ENCODE measurements around the gene RAB37.

Gene RAB37

GRCh38 chr17:74750327-74751069, 13.4 kb downstream of the RAB37 start:
- no peaks in the 10 kb centered on the region for H3K9me3 Mint-ChIP-seq
- peaks cover 3% of the 10 kb centered on the region for H3K27me3 Mint-ChIP-seq (ENCODE audit: low read depth, poor library complexity)
- TF ChIP-seq, protein P1, sequence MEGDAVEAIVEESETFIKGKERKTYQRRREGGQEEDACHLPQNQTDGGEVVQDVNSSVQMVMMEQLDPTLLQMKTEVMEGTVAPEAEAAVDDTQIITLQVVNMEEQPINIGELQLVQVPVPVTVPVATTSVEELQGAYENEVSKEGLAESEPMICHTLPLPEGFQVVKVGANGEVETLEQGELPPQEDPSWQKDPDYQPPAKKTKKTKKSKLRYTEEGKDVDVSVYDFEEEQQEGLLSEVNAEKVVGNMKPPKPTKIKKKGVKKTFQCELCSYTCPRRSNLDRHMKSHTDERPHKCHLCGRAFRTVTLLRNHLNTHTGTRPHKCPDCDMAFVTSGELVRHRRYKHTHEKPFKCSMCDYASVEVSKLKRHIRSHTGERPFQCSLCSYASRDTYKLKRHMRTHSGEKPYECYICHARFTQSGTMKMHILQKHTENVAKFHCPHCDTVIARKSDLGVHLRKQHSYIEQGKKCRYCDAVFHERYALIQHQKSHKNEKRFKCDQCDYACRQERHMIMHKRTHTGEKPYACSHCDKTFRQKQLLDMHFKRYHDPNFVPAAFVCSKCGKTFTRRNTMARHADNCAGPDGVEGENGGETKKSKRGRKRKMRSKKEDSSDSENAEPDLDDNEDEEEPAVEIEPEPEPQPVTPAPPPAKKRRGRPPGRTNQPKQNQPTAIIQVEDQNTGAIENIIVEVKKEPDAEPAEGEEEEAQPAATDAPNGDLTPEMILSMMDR (IDR thresholded peaks at IDR 0.05), result no peak
- peak overlapping the region; percentile 100 for H3K4me3 Mint-ChIP-seq
- no peak overlapping the region for H3K27ac Mint-ChIP-seq
- DNase-seq, result no peak
- peaks cover 10% of the 10 kb centered on the region for H3K36me3 Mint-ChIP-seq (ENCODE audit: low read depth)
- H3K4me1 Mint-ChIP-seq, result peaks cover 79% of the 10 kb centered on the region

DNA sequence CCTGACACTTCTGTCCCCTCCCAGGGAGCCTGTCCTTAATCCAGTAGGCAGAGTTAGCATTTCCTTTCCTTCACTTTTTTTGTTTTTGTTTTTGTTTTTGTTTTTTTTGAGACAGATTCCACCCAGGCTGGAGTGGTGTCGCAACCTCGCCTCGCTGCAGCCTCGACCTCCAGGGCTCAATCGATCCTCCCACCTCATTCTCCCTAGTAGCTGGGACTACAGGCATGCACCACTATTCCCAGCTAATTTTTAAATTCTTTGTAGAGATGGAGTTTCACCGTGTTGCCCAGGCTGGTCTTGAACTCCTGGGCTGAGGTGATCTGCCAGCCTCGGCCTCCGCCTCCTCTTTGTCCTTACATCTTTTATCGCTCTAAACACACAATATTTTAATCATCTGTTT, 15.4 kb downstream of the RAB37 start:
- Mint-ChIP-seq H3K36me3 (ENCODE audit: low read depth) (peaks cover 10% of the 10 kb centered on the region), H3K4me1 (peaks cover 68% of the 10 kb centered on the region), H3K4me3 (peak overlapping the region; percentile 64), H3K27me3 (ENCODE audit: low read depth, poor library complexity) (peaks cover 3% of the 10 kb centered on the region), H3K27ac (no peak overlapping the region), H3K9me3 (no peaks in the 10 kb centered on the region)
- DNase-seq, result no peak
- TF ChIP-seq, protein P1 (IDR thresholded peaks at IDR 0.05), result no peak

GRCh38 chr17:74752822-74753401, 15.9 kb downstream of the RAB37 start:
- TF ChIP-seq, protein P1 (IDR thresholded peaks at IDR 0.05), result no peak
- Mint-ChIP-seq H3K9me3 (no peaks in the 10 kb centered on the region), H3K36me3 (ENCODE audit: low read depth) (peaks cover 10% of the 10 kb centered on the region), H3K27me3 (ENCODE audit: low read depth, poor library complexity) (peaks cover 3% of the 10 kb centered on the region), H3K27ac (no peak overlapping the region), H3K4me3 (peak overlapping the region; percentile 34), H3K4me1 (peaks cover 68% of the 10 kb centered on the region)
- DNase-seq, result no peak

DNA sequence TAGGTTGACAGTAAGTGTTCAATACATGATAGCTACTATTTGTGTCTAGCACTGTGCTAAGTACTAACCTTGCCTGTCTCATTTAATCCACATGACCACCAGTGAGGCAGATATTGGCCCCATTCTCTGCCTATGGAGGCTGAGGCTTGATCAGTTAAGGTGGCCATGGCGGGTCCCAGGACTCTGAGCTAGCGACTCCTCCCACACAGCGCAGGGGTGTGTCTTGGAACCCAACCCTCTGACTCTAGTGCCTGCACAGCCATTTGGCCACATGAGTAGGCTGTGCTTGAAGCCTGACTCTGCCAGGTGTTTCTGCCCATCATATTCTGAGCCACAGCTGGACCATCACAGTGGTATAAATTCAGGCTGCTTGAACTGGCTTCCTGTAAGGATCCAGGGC, 17.8 kb downstream of the RAB37 start:
- Mint-ChIP-seq H3K9me3 (no peaks in the 10 kb centered on the region), H3K4me1 (peaks cover 82% of the 10 kb centered on the region), H3K27ac (no peak overlapping the region), H3K4me3 (no peak overlapping the region), H3K27me3 (ENCODE audit: low read depth, poor library complexity) (peaks cover 3% of the 10 kb centered on the region), H3K36me3 (ENCODE audit: low read depth) (peaks cover 10% of the 10 kb centered on the region)
- no peak for DNase-seq
- TF ChIP-seq, protein P1 (IDR thresholded peaks at IDR 0.05), result no peak

GRCh38 chr17:74755533-74755932, 18.5 kb downstream of the RAB37 start:
- Mint-ChIP-seq H3K4me1 (peaks cover 82% of the 10 kb centered on the region), H3K36me3 (ENCODE audit: low read depth) (peaks cover 10% of the 10 kb centered on the region), H3K27me3 (ENCODE audit: low read depth, poor library complexity) (peaks cover 3% of the 10 kb centered on the region), H3K27ac (no peak overlapping the region), H3K9me3 (no peaks in the 10 kb centered on the region), H3K4me3 (no peak overlapping the region)
- TF ChIP-seq, protein P1 (IDR thresholded peaks at IDR 0.05), result no peak
- DNase-seq, result no peak

DNA sequence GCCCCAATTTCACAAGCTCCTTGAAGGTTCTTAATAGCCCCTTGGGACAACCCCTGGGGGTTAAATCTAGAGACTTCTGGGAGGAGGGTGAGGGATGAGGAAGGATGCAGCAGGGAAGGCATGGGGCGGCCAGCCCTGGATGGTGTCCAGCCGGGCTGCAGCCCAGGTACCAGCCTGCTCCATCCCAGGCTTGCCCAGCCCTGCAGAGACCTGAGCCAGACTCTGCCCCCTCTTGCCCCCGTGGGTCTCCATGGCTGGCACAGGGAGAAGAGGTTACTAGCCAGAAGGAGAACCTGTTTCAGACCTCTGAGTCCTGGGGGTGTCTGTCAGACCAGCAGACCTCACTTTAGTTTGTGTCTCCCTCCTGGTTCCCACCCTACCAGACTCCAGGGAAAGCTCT, 19.8 kb downstream of the RAB37 start:
- DNase-seq, result no peak
- TF ChIP-seq, protein P1 (IDR thresholded peaks at IDR 0.05), result no peak
- Mint-ChIP-seq H3K4me3 (no peak overlapping the region), H3K4me1 (peaks cover 82% of the 10 kb centered on the region), H3K27ac (no peak overlapping the region), H3K27me3 (ENCODE audit: low read depth, poor library complexity) (peaks cover 3% of the 10 kb centered on the region), H3K9me3 (no peaks in the 10 kb centered on the region), H3K36me3 (ENCODE audit: low read depth) (peaks cover 10% of the 10 kb centered on the region)
